ENCODE measurements around the gene PTPRF.
"Not testable (repeated sequence)": the region's sequence is repeated elsewhere in the genome, so short reads cannot be mapped to it uniquely, and the experiment has no call there.

Gene PTPRF

DNA sequence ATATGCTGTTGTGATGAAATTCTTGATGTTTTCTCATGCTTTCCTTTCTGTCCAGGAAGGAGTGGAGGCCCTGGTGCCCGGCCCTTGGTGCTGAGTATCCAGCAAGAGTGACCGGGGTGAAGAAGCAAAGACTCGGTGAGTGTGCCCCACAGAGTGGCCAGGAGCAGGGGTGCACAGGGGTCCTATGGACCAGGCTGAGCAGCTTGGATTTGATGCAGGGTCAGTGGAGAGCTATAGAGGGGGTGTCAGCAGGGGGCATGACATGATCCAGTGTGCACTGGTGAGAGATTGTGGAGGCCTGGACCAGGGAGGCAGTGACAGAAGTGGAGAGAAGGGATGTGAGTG lies 7.4 kb downstream of the PTPRF start:
- DNase-seq (ENCODE audit: low read depth): no peak

- no peak for DNase-seq (ENCODE audit: low read depth)
Observed at GRCh38 chr1:43538969-43539368, 8.3 kb downstream of the PTPRF start.

GRCh38 chr1:43539726-43540434 lies 9.2 kb downstream of the PTPRF start:
- no peak for DNase-seq (ENCODE audit: low read depth)

- no peak for DNase-seq (ENCODE audit: low read depth)
Observed at GRCh38 chr1:43540653-43541071, 10.0 kb downstream of the PTPRF start.

DNA sequence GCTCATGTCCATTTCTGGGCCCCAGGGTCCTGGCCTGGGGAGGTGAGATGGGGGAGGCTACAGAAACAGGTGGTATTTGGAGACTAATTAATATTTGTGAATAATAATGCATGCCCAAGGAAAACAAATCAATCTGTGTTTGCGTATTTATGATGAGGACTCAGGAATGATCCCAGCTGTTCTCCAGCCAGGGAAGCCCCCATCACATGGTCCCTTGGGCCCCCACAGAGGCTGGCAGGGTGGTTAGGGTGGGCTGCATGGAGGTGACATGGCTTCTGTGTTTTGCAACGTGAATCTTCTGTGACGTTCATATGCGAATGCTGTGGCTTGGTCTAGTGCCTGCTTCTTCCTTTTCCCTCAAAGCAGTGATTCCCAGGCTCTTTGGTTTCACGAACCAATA lies 10.5 kb downstream of the PTPRF start:
- no peak for DNase-seq (ENCODE audit: low read depth)

- DNase-seq (ENCODE audit: low read depth): no peak
Observed at GRCh38 chr1:43541721-43542401, 11.2 kb downstream of the PTPRF start.

- DNase-seq (ENCODE audit: low read depth): no peak
Observed at GRCh38 chr1:43542527-43543458, 12.1 kb downstream of the PTPRF start.

- no peak for DNase-seq (ENCODE audit: low read depth)
Observed at GRCh38 chr1:43543567-43543966, 12.9 kb downstream of the PTPRF start.

- DNase-seq (ENCODE audit: low read depth): no peak
Observed at GRCh38 chr1:43545339-43545694, 14.6 kb downstream of the PTPRF start.

- DNase-seq (ENCODE audit: low read depth): no peak
Observed at GRCh38 chr1:43545695-43546387, 15.2 kb downstream of the PTPRF start.

- no peak for DNase-seq (ENCODE audit: low read depth)
Observed at GRCh38 chr1:43546388-43547100, 15.9 kb downstream of the PTPRF start.

- DNase-seq (ENCODE audit: low read depth): no peak
Observed at GRCh38 chr1:43547538-43548072, 16.9 kb downstream of the PTPRF start.

- no peak for DNase-seq (ENCODE audit: low read depth)
Observed at GRCh38 chr1:43548285-43549271, 17.9 kb downstream of the PTPRF start.

GRCh38 chr1:43549394-43549793 lies 18.7 kb downstream of the PTPRF start:
- DNase-seq (ENCODE audit: low read depth): not testable (repeated sequence)

GRCh38 chr1:43549921-43550597 lies 19.4 kb downstream of the PTPRF start:
- DNase-seq (ENCODE audit: low read depth): no peak

DNA sequence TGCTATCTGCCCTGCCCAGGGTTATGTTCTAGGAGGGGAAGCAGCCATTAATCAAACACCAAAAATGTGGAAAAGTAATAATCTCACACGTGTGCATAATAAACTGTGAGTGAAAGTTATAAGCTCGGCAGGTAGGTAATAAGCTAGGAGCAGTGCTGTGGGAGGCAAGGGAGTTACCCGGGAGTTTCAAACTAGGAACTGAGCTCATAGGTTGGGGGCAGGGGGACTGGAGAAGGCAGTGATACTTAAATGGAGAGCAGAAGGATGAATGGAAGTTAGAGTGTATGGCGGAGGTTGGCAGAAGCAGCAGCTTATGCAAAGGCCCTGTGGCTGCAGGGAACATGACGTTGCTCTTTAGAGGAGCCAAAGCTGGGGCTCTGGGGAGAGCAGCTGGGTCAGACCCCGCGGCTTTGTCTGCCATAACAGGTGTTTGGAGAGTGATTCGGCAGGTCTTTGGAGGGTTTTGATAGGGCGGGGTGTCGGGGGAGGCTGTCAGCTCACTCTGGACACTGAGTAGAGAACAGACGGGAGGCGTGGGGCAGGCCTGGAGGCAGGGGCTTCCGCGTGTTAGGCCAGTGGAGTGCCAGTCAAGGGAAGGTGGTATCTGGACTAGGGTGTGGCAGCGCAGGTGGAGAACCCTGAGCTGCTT lies 20.0 kb downstream of the PTPRF start:
- no peak for DNase-seq (ENCODE audit: low read depth)

GRCh38 chr1:43551396-43551888 lies 20.8 kb downstream of the PTPRF start:
- no peak for DNase-seq (ENCODE audit: low read depth)

- DNase-seq (ENCODE audit: low read depth): no peak
Observed at GRCh38 chr1:43552059-43552742, 21.5 kb downstream of the PTPRF start.
